K562 (cell line): ENCODE measurements around the gene MOCOS. TPM values are rescaled to one million over a fixed set of nuclear protein-coding genes. Genes with fewer than 3 reads are reported as not detected.
A peak's percentile ranks its signal among the peaks of the same experiment; 100 is the strongest.

ENCODE experiments used
- CHCHD3 ChIP-seq: fragments of 250-450 bp; sonication (Bioruptor Pico); IDR thresholded peaks from 2 replicates; pipeline ENCODE4 v2.1.2; 2022; ENCODE audit warnings: mild to moderate bottlenecking
- FOXM1 ChIP-seq, 2 experiments: fragments of 450-650 bp in 1 of 2; sonication (generic) in 1 of 2; formaldehyde crosslinking in 1 of 2; IDR thresholded peaks; 2 replicates each; pipeline versions ENCODE4 v1.6.1 to v1.9.0; 2017 to 2022; ENCODE audit warnings: low read depth in 2 of 2, mild to moderate bottlenecking in 2 of 2, missing genetic modification reagents in 1 of 2, moderate library complexity in 1 of 2
- GABPA ChIP-seq: fragments of 200-800 bp; sonication (Bioruptor generic); conservative IDR thresholded peaks from 2 replicates; pipeline ENCODE4 v1.6.1; 2016; ENCODE audit warnings: low read depth, missing genetic modification characterization, missing compliant biosample characterization
- IRF2 ChIP-seq: sonication (generic); formaldehyde crosslinking; IDR thresholded peaks from 2 replicates; pipeline ENCODE4 v1.8.1; 2022; ENCODE audit warnings: mild to moderate bottlenecking, missing genetic modification reagents
- JUN ChIP-seq, 2 experiments: sonication (generic) in 1 of 2; formaldehyde crosslinking in 1 of 2; IDR thresholded peaks; 2 replicates each; pipeline versions ENCODE4 v1.6.1 to v1.8.0; 2012 to 2022; ENCODE audit warnings: borderline replicate concordance in 2 of 2, mild to moderate bottlenecking in 2 of 2, improper control_type of control experiment in 1 of 2, low read depth in 1 of 2, low read length in 1 of 2, missing genetic modification reagents in 1 of 2
- MAZ ChIP-seq, 2 experiments: fragments of 450-650 bp in 1 of 2; sonication (generic) in 1 of 2; formaldehyde crosslinking; IDR thresholded peaks in 1 of 2; conservative IDR thresholded peaks in 1 of 2; 2 replicates each; pipeline versions ENCODE4 v1.4.0 to v1.5.0; 2020; ENCODE audit warnings: mild to moderate bottlenecking in 1 of 2, missing genetic modification reagents in 1 of 2
- PHB2 ChIP-seq: fragments of 450-650 bp; IDR thresholded peaks from 2 replicates; pipeline ENCODE4 v1.6.1; 2017; ENCODE audit warnings: low read depth
- POLR3A ChIP-seq: IDR thresholded peaks from 2 replicates; pipeline ENCODE4 v1.6.1; 2011; ENCODE audit warnings: borderline replicate concordance, mild to moderate bottlenecking, moderate library complexity; ENCODE audit not compliant: insufficient read length, insufficient read depth; ENCODE audit errors: extremely low read depth
- RBFOX2 ChIP-seq: fragments of 200-400 bp; formaldehyde crosslinking; IDR thresholded peaks from 2 replicates; pipeline ENCODE4 v1.6.1; 2017; ENCODE audit warnings: low read depth, mild to moderate bottlenecking, low read length, moderate library complexity
- RBM17 ChIP-seq: fragments of 200-400 bp; formaldehyde crosslinking; IDR thresholded peaks from 2 replicates; pipeline ENCODE4 v1.6.1; 2017; ENCODE audit warnings: low read depth, mild to moderate bottlenecking, low read length, borderline replicate concordance
- SIN3A ChIP-seq, 2 experiments: fragments of 150-350 bp in 1 of 2; IDR thresholded peaks; 2 replicates each; pipeline ENCODE4 v1.6.1; 2011 to 2016; ENCODE audit warnings: borderline replicate concordance in 2 of 2, low read depth in 2 of 2, low read length in 2 of 2, mild to moderate bottlenecking in 2 of 2, moderate library complexity in 2 of 2; ENCODE audit not compliant: control insufficient read depth in 1 of 2
- SLC30A9 ChIP-seq: fragments of 250-450 bp; sonication (Bioruptor Pico); IDR thresholded peaks from 2 replicates; pipeline ENCODE4 v1.8.0; 2022; ENCODE audit warnings: mild to moderate bottlenecking, moderate library complexity
- ZKSCAN3 ChIP-seq: fragments of 250-450 bp; sonication (Bioruptor Pico); IDR thresholded peaks from 2 replicates; pipeline ENCODE4 v1.4.0; 2020
- ZMIZ1 ChIP-seq, 2 experiments: fragments of 150-350 bp in 1 of 2; IDR thresholded peaks; 2 replicates each; pipeline ENCODE4 v1.6.1; 2012 to 2016; ENCODE audit warnings: low read depth in 2 of 2, low read length in 2 of 2, mild to moderate bottlenecking in 1 of 2, moderate library complexity in 1 of 2
- ZNF444 ChIP-seq: fragments of 250-450 bp; sonication (Bioruptor Pico); IDR thresholded peaks from 2 replicates; pipeline ENCODE4 v1.4.0; 2020; ENCODE audit warnings: mild to moderate bottlenecking, moderate library complexity
- polyA plus RNA-seq, 8 experiments: library from polyadenylated mRNA; depleted of rRNA in 4 of 8; stranded (reverse) in 5 of 8; unstranded in 3 of 8; fragments of >200 nt; fragmentation: Nextera tagmentation in 2 of 8; fragmentation: Illumina TruSeq in 1 of 8; extraction: Ambion mirVana in 2 of 8; extraction: Trizol in 1 of 8; gene quantifications; 2 replicates each; pipeline versions ENCODE4 v1.2.1 to v1.2.3, GENCODE V29; 2011 to 2014; ENCODE audit warnings: inconsistent platforms in 1 of 8, missing spikeins in 1 of 8
- total RNA-seq, 7 experiments: library from RNA; depleted of rRNA in 6 of 7; stranded (reverse); fragments of >200 nt in 6 of 7; fragmentation: Illumina TruSeq in 2 of 7; extraction: Trizol in 2 of 7; gene quantifications; 2 replicates each; pipeline versions ENCODE4 v1.2.1 to v1.2.3, GENCODE V29; 2011 to 2021; ENCODE audit warnings: low replicate concordance in 1 of 7
- TF ChIP-seq, protein P1 (sequence below): sonication (generic); formaldehyde crosslinking; IDR thresholded peaks from 2 replicates; pipeline ENCODE4 v1.8.0; 2022; ENCODE audit warnings: mild to moderate bottlenecking, missing genetic modification reagents
- TF ChIP-seq, protein P2 (sequence below), 2 experiments: fragments of 450-650 bp in 1 of 2; sonication (generic) in 1 of 2; formaldehyde crosslinking; conservative IDR thresholded peaks; 2 replicates each; pipeline versions ENCODE4 v1.4.0 to v1.8.1; 2020 to 2022; ENCODE audit warnings: mild to moderate bottlenecking in 1 of 2, missing genetic modification reagents in 1 of 2
- TF ChIP-seq, protein P3 (sequence below): fragments of 250-450 bp; sonication (Bioruptor Pico); IDR thresholded peaks from 2 replicates; pipeline ENCODE4 v1.8.0; 2022; ENCODE audit warnings: moderate library complexity, mild to moderate bottlenecking, inconsistent platforms

The MOCOS gene
- total and polyA plus RNA-seq, 9 of the 15 experiments (the other 6 are each of a cell fraction or from before 2014, with no cell fraction given): 4.5 to 12.4 (median 9.1) TPM

- TF ChIP-seq, protein P1, sequence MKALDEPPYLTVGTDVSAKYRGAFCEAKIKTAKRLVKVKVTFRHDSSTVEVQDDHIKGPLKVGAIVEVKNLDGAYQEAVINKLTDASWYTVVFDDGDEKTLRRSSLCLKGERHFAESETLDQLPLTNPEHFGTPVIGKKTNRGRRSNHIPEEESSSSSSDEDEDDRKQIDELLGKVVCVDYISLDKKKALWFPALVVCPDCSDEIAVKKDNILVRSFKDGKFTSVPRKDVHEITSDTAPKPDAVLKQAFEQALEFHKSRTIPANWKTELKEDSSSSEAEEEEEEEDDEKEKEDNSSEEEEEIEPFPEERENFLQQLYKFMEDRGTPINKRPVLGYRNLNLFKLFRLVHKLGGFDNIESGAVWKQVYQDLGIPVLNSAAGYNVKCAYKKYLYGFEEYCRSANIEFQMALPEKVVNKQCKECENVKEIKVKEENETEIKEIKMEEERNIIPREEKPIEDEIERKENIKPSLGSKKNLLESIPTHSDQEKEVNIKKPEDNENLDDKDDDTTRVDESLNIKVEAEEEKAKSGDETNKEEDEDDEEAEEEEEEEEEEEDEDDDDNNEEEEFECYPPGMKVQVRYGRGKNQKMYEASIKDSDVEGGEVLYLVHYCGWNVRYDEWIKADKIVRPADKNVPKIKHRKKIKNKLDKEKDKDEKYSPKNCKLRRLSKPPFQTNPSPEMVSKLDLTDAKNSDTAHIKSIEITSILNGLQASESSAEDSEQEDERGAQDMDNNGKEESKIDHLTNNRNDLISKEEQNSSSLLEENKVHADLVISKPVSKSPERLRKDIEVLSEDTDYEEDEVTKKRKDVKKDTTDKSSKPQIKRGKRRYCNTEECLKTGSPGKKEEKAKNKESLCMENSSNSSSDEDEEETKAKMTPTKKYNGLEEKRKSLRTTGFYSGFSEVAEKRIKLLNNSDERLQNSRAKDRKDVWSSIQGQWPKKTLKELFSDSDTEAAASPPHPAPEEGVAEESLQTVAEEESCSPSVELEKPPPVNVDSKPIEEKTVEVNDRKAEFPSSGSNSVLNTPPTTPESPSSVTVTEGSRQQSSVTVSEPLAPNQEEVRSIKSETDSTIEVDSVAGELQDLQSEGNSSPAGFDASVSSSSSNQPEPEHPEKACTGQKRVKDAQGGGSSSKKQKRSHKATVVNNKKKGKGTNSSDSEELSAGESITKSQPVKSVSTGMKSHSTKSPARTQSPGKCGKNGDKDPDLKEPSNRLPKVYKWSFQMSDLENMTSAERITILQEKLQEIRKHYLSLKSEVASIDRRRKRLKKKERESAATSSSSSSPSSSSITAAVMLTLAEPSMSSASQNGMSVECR: no peak
- TF ChIP-seq GABPA: no peak
- no peak for TF ChIP-seq RBFOX2
- no peak for TF ChIP-seq MAZ (CRISPR knock-in tag; conservative IDR thresholded peaks at IDR 0.05 in 1 of 2, IDR thresholded peaks at IDR 0.05 in 1 of 2)
- TF ChIP-seq, protein P2, sequence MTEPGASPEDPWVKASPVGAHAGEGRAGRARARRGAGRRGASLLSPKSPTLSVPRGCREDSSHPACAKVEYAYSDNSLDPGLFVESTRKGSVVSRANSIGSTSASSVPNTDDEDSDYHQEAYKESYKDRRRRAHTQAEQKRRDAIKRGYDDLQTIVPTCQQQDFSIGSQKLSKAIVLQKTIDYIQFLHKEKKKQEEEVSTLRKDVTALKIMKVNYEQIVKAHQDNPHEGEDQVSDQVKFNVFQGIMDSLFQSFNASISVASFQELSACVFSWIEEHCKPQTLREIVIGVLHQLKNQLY (CRISPR knock-in tag; conservative IDR thresholded peaks at IDR 0.05): no peak
- TF ChIP-seq, protein P3, sequence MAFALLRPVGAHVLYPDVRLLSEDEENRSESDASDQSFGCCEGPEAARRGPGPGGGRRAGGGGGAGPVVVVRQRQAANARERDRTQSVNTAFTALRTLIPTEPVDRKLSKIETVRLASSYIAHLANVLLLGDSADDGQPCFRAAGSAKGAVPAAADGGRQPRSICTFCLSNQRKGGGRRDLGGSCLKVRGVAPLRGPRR (CRISPR knock-in tag): no peak
- peak in 1 of 2 experiments; percentile 81; a peak in 2 of 4 replicates for TF ChIP-seq ZMIZ1 (IDR thresholded peaks at IDR 0.05; ENCODE audit: low read depth in 2 of 2, low read length in 2 of 2)
- no peak for TF ChIP-seq JUN (IDR thresholded peaks at IDR 0.05; ENCODE audit: borderline replicate concordance, low read depth, low read length)
- TF ChIP-seq JUN (CRISPR knock-in tag; IDR thresholded peaks at IDR 0.05; ENCODE audit: borderline replicate concordance): no peak
- no peak for TF ChIP-seq ZNF444
- no peak for TF ChIP-seq CHCHD3 (CRISPR knock-in tag)
- TF ChIP-seq FOXM1 (IDR thresholded peaks at IDR 0.05; ENCODE audit: low read depth): peak; percentile 76
- TF ChIP-seq FOXM1 (CRISPR knock-in tag; IDR thresholded peaks at IDR 0.05; ENCODE audit: low read depth): no peak
- TF ChIP-seq SLC30A9 (CRISPR knock-in tag): no peak
- no peak for TF ChIP-seq IRF2
- TF ChIP-seq RBM17: no peak
- no peak for TF ChIP-seq POLR3A
- no peak for TF ChIP-seq ZKSCAN3 (CRISPR knock-in tag)
- peak; percentile 89 for TF ChIP-seq PHB2
- TF ChIP-seq SIN3A (IDR thresholded peaks at IDR 0.05; ENCODE audit: borderline replicate concordance in 2 of 2, control insufficient read depth in 1 of 2, low read depth in 2 of 2, low read length in 2 of 2): no peak
Measured at GRCh38 chr18:36200354-36200771, 13.1 kb downstream of the MOCOS start (continued).
